GM12891 (cell line): ENCODE data around the gene CRMP1.
"Not testable (repeated sequence)": the region's sequence is repeated elsewhere in the genome, so short reads cannot be mapped to it uniquely, and the experiment has no call there.

Experiments
- DNase-seq: peaks from one replicate; pipeline ENCODE4 v3.0.0; 2011; ENCODE audit warnings: low spot score; ENCODE audit not compliant: insufficient read length
- FAIRE-seq: peaks from 2 replicates; lab custom pipeline; 2011; peaks lifted over from hg19 to GRCh38; lab: Jason Lieb, UNC
- PAX5 ChIP-seq: IDR thresholded peaks from 2 replicates; pipeline ENCODE4 v1.6.1; 2011; ENCODE audit warnings: low read length, moderate library complexity, mild to moderate bottlenecking; ENCODE audit not compliant: insufficient read depth, severe bottlenecking
- POLR2A ChIP-seq: IDR thresholded peaks from 2 replicates; pipeline ENCODE4 v1.6.1; 2011; ENCODE audit warnings: low read depth, low read length, control low read depth
- POLR2AphosphoS5 ChIP-seq: IDR thresholded peaks from 2 replicates; pipeline ENCODE4 v1.6.1; 2011; ENCODE audit warnings: low read depth, low read length, control low read depth
- POU2F2 ChIP-seq: IDR thresholded peaks from 2 replicates; pipeline ENCODE4 v1.6.1; 2011; ENCODE audit warnings: low read depth, mild to moderate bottlenecking, control low read depth, low read length, moderate library complexity
- SPI1 ChIP-seq: IDR thresholded peaks from 2 replicates; pipeline ENCODE4 v1.6.1; 2011; ENCODE audit warnings: low read depth, low read length, control low read depth
- TAF1 ChIP-seq: IDR thresholded peaks from 2 replicates; pipeline ENCODE4 v1.6.1; 2011; ENCODE audit warnings: low read depth, low read length, control low read depth

The CRMP1 gene

GRCh38 chr4:5843573-5844530 lies 49.0 kb downstream of the CRMP1 start:
- no peak for DNase-seq
- no peak for TF ChIP-seq POLR2A
- TF ChIP-seq PAX5, result no peak
- no peak for TF ChIP-seq TAF1
- TF ChIP-seq POLR2AphosphoS5, result no peak
- no peak for TF ChIP-seq SPI1
- no peak for TF ChIP-seq POU2F2
- FAIRE-seq, result no peak

- no peak for FAIRE-seq
- TF ChIP-seq POU2F2 (no peak), PAX5 (no peak), POLR2AphosphoS5 (no peak), SPI1 (no peak), TAF1 (no peak), POLR2A (no peak)
- no peak for DNase-seq
Measured at GRCh38 chr4:5842456-5842855, 50.4 kb downstream of the CRMP1 start.

- FAIRE-seq (no peak), DNase-seq (no peak)
- no peak for TF ChIP-seq POU2F2
- no peak for TF ChIP-seq TAF1
- TF ChIP-seq PAX5, result no peak
- TF ChIP-seq POLR2A, result no peak
- no peak for TF ChIP-seq SPI1
- TF ChIP-seq POLR2AphosphoS5, result no peak
Measured at GRCh38 chr4:5839751-5840674, 52.9 kb downstream of the CRMP1 start.

- DNase-seq, result no peak
- FAIRE-seq, result no peak
- no peak for TF ChIP-seq POLR2AphosphoS5
- no peak for TF ChIP-seq TAF1
- no peak for TF ChIP-seq POU2F2
- no peak for TF ChIP-seq SPI1
- no peak for TF ChIP-seq POLR2A
- no peak for TF ChIP-seq PAX5
Measured at GRCh38 chr4:5839332-5839731, 53.6 kb downstream of the CRMP1 start.

- not testable (repeated sequence) for FAIRE-seq, DNase-seq
Measured at GRCh38 chr4:5837483-5837882, 55.4 kb downstream of the CRMP1 start.

- no peak for DNase-seq
- TF ChIP-seq POLR2AphosphoS5, result no peak
- no peak for FAIRE-seq
Measured at GRCh38 chr4:5836943-5837342, 55.9 kb downstream of the CRMP1 start.

- DNase-seq (no peak), FAIRE-seq (no peak)
- TF ChIP-seq PAX5, result no peak
- TF ChIP-seq SPI1, result no peak
- TF ChIP-seq POU2F2, result no peak
- TF ChIP-seq TAF1, result no peak
- no peak for TF ChIP-seq POLR2AphosphoS5
- TF ChIP-seq POLR2A, result no peak
Measured at GRCh38 chr4:5828005-5828391, 64.9 kb downstream of the CRMP1 start.

- TF ChIP-seq POU2F2 (no peak), PAX5 (no peak), TAF1 (no peak), POLR2AphosphoS5 (no peak), POLR2A (no peak), SPI1 (no peak)
- FAIRE-seq (peak; percentile 74), DNase-seq (no peak)
Measured at GRCh38 chr4:5827108-5828004, 65.5 kb downstream of the CRMP1 start.
